ENCODE measurements around the gene PYROXD2.

DNA sequence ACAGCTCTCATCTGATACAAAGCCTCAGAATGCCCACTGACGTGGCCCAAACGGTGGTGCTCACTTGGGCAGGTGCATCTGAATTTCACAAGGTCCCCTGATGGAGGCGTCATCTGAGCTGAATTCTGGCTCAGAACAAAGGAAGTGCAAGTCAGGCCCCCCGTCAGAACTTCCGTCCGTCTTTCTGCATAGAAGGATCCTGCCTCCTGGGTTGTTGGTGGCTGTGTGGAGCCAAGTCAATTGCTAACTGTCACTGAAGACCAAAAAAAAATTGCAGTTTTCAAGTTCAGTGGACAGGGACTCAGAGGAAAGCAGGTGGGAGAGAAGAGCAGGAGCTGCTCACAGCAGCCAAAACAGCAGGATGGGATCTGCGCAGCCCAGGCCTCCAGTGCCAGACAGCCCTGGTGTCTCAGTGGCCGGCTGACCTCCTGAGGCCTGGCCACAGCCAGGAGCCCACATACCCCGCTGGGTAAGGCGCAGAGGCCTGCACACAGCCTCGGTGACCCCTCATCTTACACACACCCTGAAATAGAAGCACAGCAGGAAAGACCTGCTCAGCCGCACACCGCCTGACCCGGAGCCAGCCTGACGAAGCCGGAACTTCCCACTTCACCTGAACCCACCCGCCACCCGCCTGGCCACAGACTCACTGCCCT is 49.4 kb downstream of the PYROXD2 start:
- TF ChIP-seq EP300 (IDR thresholded peaks at IDR 0.05; ENCODE audit: borderline replicate concordance): no peak
- TF ChIP-seq EGR1 (IDR thresholded peaks at IDR 0.05): no peak
- no peak for TF ChIP-seq RAD21 (IDR thresholded peaks at IDR 0.05; ENCODE audit: low read depth)
